Osteocyte (in vitro differentiated cells): ENCODE measurements around the gene PAK3. TPM values are rescaled to one million over a fixed set of nuclear protein-coding genes. Genes with fewer than 3 reads are reported as not detected.

Source experiments
- DNase-seq: peaks from one replicate; pipeline ENCODE4 v3.0.0; 2021; ENCODE audit warnings: mixed read lengths; ENCODE audit not compliant: unreplicated experiment; ENCODE audit errors: extremely low spot score
- H3K27ac Mint-ChIP-seq: one replicate; pipeline ENCODE4 v1.8.0; 2021; ENCODE audit warnings: mild to moderate bottlenecking, mixed read lengths; ENCODE audit not compliant: unreplicated experiment
- H3K27me3 Mint-ChIP-seq: one replicate; pipeline ENCODE4 v1.8.0; 2021; ENCODE audit warnings: mixed read lengths; ENCODE audit not compliant: unreplicated experiment
- H3K36me3 Mint-ChIP-seq: one replicate; pipeline ENCODE4 v1.8.0; 2021; ENCODE audit warnings: mixed read lengths; ENCODE audit not compliant: unreplicated experiment
- H3K4me1 Mint-ChIP-seq: one replicate; pipeline ENCODE4 v1.8.0; 2021; ENCODE audit warnings: mixed read lengths; ENCODE audit not compliant: unreplicated experiment
- H3K4me3 Mint-ChIP-seq: one replicate; pipeline ENCODE4 v1.8.0; 2021; ENCODE audit warnings: mild to moderate bottlenecking, moderate library complexity, mixed read lengths; ENCODE audit not compliant: unreplicated experiment
- H3K9me3 Mint-ChIP-seq: one replicate; pipeline ENCODE4 v1.8.0; 2021; ENCODE audit warnings: mixed read lengths; ENCODE audit not compliant: unreplicated experiment
- total RNA-seq: library from RNA; stranded (reverse); gene quantifications from 2 replicates; pipeline ENCODE4 v1.2.1, GENCODE V29; 2021
- TF ChIP-seq, protein P1 (sequence below): fragments of 200-600 bp; sonication (generic); IDR thresholded peaks from 2 replicates; pipeline ENCODE4 v1.5.0; 2021; ENCODE audit warnings: antibody characterized with exemption, mild to moderate bottlenecking, moderate library complexity

The PAK3 gene
- total RNA-seq, 1 donor from 2014 or later, result not detected

- no peak for DNase-seq
- Mint-ChIP-seq H3K4me1 (no peaks in the 10 kb centered on the region), H3K9me3 (peaks cover 3% of the 10 kb centered on the region), H3K4me3 (no peak overlapping the region), H3K36me3 (no peaks in the 10 kb centered on the region), H3K27me3 (no peaks in the 10 kb centered on the region), H3K27ac (no peak overlapping the region)
- TF ChIP-seq, protein P1, sequence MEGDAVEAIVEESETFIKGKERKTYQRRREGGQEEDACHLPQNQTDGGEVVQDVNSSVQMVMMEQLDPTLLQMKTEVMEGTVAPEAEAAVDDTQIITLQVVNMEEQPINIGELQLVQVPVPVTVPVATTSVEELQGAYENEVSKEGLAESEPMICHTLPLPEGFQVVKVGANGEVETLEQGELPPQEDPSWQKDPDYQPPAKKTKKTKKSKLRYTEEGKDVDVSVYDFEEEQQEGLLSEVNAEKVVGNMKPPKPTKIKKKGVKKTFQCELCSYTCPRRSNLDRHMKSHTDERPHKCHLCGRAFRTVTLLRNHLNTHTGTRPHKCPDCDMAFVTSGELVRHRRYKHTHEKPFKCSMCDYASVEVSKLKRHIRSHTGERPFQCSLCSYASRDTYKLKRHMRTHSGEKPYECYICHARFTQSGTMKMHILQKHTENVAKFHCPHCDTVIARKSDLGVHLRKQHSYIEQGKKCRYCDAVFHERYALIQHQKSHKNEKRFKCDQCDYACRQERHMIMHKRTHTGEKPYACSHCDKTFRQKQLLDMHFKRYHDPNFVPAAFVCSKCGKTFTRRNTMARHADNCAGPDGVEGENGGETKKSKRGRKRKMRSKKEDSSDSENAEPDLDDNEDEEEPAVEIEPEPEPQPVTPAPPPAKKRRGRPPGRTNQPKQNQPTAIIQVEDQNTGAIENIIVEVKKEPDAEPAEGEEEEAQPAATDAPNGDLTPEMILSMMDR, result no peak
These were observed 161.7 kb downstream of the PAK3 start for GRCh38 chrX:111257733-111258132.

GRCh38 chrX:111259559-111259958 is 163.6 kb downstream of the PAK3 start:
- DNase-seq, result no peak
- TF ChIP-seq, protein P1, result no peak
- Mint-ChIP-seq H3K9me3 (peaks cover 3% of the 10 kb centered on the region), H3K4me3 (no peak overlapping the region), H3K27me3 (no peaks in the 10 kb centered on the region), H3K27ac (no peak overlapping the region), H3K36me3 (no peaks in the 10 kb centered on the region), H3K4me1 (no peaks in the 10 kb centered on the region)

DNA sequence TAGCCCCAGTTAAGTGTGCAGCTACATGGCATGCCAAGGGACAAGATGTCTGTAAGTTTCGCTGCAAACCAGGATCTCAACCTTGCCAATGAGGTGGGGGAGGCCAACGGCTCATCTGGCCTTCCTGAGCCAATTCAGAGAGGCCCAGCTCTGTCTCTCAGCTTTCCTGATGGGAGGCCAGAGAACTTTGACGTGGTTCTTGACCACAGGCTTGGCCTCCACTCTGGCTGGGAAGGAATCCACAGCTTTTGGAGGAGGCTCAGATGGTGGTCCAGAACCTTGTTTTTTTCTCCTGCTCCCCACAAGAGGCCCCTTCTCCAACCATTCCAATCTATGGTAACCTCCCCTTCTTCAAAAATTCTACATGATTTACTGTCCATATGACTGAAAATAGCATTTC is 164.5 kb downstream of the PAK3 start:
- H3K36me3 Mint-ChIP-seq, result no peaks in the 10 kb centered on the region
- no peaks in the 10 kb centered on the region for H3K27me3 Mint-ChIP-seq
- no peak overlapping the region for H3K4me3 Mint-ChIP-seq
- TF ChIP-seq, protein P1, result no peak
- no peaks in the 10 kb centered on the region for H3K4me1 Mint-ChIP-seq
- H3K9me3 Mint-ChIP-seq, result peaks cover 3% of the 10 kb centered on the region
- no peak overlapping the region for H3K27ac Mint-ChIP-seq
- no peak for DNase-seq

DNA sequence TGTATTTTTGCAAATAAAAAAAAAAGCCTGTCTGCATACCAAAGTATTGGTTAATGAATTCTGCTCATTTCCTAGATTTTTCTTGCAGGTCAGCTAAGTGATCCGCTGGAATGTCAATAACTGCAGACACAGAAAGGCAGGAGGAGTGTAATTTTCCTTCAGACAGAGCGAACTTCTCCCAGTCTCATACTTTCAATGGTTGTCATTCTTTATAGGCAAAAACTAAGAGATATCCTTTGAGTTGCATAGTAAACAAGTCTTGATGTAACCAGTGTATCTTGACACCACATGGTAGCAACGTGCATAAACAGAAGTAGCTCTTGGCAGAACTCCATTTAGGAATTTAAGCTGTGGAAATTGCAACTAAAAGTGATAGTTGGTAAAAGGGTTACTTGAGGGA is 166.1 kb downstream of the PAK3 start:
- no peaks in the 10 kb centered on the region for H3K4me1 Mint-ChIP-seq
- TF ChIP-seq, protein P1, result no peak
- H3K9me3 Mint-ChIP-seq, result peaks cover 3% of the 10 kb centered on the region
- DNase-seq, result no peak
- no peak overlapping the region for H3K27ac Mint-ChIP-seq
- no peak overlapping the region for H3K4me3 Mint-ChIP-seq
- no peaks in the 10 kb centered on the region for H3K36me3 Mint-ChIP-seq
- H3K27me3 Mint-ChIP-seq, result no peaks in the 10 kb centered on the region

DNA sequence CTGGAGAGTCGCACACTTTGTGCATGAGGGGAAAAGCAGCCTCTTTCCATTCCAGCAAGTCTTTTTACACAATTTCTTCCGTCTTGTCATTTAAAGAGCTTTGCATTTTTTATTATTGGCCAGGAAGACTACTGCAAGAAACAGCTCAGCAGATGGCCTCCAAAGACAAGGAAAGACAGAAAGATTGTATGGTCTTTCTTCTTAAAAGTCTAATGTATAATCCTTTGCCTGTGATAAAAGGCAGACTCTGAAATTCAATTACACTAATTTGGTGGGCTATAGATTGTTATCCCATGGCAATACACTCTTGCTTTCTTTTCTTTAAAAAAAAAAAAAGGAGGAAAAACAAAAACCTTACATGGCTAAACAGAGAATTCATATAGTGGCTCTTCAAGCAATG is 168.4 kb downstream of the PAK3 start:
- Mint-ChIP-seq H3K36me3 (no peaks in the 10 kb centered on the region), H3K27ac (no peak overlapping the region)

More for the DNA sequence above, 168.4 kb downstream of the PAK3 start:
- Mint-ChIP-seq H3K27me3 (no peaks in the 10 kb centered on the region), H3K9me3 (peaks cover 2% of the 10 kb centered on the region), H3K4me3 (no peak overlapping the region), H3K4me1 (no peaks in the 10 kb centered on the region)
- TF ChIP-seq, protein P1, result no peak
- no peak for DNase-seq
